HG03575 (cell line): Measurements from ENCODE around the gene DDX10.
"Not testable (repeated sequence)": the region's sequence is repeated elsewhere in the genome, so short reads cannot be mapped to it uniquely, and the experiment has no call there.

Experiments used
- ATAC-seq: cut with Tn5 transposase; IDR thresholded peaks from one replicate; pipeline ENCODE4 v1.9.1; 2021; ENCODE audit not compliant: unreplicated experiment, insufficient number of reproducible peaks, low FRiP score; ENCODE audit errors: extremely low read depth

The DDX10 gene

DNA sequence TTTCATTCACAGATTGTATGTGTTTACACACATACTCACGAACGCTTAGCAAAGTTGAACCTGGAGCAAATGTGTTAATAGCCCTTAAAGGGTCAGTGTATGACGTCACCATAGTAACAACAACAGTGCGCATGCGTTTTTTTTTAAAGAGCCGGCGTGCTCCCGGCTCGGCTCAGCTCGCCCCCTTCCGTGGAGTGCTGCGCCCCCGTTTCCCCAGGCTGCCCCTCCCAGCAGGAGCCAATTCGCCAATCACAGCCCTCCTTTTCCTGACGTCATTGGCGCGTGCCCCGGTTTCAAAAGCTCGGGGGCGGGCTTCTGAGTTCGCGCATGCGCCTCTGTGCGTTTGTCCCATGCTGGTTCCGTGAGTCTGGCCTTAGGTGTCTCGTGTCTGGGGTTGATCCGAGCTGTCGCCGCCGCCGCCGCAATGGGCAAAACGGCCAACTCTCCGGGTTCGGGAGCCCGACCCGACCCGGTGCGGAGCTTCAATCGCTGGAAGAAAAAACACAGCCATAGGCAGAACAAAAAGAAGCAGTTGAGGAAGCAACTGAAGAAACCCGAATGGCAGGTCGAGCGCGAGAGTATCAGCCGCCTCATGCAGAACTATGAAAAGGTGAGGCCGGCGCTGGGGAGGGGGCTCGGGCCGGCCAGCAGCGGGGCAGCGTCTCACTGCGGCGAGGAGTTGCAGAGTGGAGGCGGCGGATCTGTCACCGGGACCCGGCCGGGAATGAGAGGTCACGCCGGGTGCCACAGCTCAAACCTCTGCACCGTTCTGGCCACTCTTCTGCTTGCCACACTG lies at the start of gene DDX10:
Gene DDX10, plus strand, starts transcription at position 340 of the 796 bp plus-strand sequence. Its CDS starts 85 bp downstream, at position 425.
- peak; percentile 37 for ATAC-seq

DNA sequence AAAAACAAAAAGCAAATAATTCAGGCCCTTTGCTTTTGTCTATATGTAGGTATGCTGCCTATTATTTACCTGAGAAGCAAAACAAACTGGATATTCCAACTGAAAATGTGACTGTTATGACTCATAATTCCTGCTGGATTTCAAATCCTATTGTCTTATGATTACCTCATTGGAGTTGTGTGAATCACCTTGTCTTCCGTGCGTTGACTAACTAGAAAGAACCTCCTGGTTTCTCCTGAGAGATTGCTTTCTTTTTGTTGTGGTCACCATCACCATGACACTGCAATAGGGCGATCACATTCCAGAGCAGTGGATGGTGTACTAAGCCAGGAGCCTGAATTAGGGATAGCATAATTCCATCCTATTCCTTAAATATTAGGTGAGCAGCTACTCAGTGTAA lies 48.3 kb upstream of the DDX10 start:
- no peak for ATAC-seq

DNA sequence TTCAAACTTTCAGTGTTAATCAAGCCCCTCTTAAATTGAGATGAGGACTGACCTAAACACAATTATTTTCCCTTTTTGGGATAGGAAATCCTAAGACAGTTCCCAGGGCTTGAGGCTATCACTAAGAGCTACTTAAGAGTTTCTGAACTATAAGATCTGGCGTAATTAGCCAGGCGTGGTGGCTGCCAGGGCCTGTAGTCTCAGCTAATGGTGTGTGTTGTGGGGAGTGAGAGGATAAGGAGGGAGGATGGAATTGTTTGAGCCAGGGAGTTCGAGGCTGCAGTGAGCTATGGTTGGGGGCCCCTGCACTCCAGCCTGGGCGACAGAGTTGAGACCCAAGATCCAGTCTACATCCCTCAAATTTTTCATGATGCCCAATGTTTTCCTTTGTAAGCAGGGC lies 47.8 kb upstream of the DDX10 start:
- no peak for ATAC-seq

DNA sequence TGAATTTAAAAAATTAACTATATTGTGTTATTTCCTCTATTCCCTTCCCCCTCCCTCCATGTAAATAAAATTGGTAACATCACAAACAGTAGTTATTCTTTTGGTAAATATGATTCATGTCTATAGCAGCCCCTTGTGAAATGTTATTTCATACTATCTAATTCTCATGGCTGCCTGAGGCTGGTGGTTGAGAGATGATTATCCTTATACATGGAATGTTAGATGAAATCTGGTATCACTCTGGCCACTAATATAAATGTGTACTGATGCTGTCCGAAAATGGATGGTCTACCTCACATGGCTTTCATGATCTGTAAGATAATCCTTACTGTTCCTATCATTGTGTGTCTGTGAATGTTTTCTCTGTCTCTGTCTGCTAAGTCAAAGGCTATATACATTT lies 46.3 kb upstream of the DDX10 start:
- ATAC-seq = no peak

DNA sequence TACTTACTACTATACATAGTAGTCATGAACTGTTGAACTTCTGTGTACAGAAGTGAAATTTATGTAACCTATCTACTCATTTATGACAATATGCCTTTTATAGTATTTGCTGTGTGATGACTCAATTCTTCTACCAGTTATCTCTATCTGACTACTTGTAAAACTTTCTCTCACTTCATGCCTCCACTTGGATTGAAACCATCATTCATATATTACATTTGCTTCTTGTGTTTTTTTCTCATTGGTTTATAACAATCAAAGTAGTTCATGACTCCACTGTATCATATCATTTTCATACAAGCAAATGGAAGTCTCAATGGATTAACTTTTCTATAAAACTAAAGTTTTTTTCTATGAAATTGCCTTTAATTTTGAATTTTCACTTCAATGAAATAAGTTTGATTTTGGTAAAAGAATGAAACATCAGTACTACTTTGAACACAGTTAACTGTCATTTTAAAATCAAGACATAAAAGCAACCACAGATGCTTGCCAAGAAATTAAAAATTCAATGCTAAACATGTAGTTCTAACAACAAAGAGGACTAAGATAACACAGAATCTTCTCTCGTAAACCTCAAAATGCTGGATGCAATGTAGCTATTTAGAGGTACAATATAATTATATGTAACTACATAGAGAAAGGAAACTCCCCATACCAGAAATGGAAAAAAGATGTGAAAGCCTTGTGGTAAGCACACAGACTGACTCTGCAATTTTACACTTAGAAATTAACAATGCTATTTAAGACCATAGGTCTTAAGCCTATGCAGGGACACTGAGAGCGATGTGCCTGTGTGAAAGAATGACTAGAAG lies 43.7 kb upstream of the DDX10 start:
- peak; percentile 92 for ATAC-seq

DNA sequence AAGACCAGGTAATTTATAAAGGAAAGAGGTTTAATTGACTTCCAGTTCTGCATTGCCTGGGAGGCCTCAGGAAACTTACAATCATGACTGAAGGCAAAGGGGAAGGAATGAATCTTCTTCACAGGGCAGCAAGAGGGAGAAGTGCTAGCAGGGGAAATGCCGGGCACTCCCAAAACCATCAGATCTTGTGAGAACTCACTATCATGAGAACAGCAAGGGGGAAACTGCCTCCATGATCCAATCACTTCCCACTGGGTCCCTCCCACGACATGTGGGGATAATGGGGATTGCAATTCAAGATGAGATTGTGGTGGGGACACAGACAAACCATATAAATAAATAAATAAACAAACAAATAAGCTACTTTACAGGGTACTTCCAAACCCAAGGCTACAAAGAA lies 42.5 kb upstream of the DDX10 start:
- ATAC-seq = no peak

DNA sequence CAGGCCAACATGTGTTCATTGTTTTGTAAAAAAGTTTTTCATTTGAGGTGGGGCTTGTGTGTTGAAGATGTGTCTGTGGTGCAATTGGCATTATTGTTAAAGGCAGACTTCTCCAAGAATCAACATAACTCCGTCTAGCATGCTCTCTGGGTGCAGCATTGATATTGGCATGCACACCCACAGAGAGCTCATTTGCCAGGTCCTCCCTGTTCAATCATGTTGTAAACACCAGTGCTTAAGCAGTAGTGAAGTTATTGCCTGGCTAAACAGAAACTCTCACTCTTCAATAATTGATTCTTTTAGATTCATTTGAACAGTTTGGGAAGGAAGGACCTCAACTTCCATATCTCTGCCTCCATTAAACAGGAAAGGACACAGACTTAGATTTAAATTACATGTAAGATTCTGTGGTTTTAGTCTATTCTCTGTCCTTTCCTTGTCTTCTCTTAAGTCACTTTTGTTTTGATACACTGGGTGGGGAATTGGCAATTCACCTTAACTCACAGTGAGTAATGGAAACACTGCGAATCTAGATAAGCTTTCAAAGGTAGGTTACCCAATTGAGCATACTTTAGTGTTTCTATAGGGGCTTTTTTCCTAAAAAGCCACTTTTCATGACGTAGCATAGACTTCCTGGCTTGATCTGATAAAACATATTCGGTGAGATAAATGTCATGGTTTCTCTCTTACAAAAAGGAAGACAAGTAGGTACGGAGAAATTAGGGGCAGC lies 40.5 kb upstream of the DDX10 start:
- no peak for ATAC-seq

DNA sequence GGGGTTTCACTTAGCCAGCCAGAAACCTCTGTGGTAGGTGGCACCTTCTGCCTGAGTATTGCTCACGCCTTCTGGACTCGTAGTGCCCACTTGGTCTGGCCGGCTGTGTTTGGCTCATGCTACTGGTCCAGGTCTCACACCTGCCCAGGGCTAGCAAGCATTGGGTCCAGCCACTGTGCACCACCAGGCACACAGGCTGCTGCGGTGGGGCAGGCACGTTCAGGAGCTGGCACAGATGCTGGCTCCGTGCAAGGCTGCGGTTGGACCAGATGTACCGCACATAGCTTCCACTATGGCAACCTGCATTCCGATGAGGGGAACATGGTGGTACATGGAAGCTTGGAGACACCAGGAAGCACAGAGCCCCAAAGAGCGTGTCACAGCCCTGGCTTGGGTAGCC lies 36.5 kb upstream of the DDX10 start:
- ATAC-seq = no peak

DNA sequence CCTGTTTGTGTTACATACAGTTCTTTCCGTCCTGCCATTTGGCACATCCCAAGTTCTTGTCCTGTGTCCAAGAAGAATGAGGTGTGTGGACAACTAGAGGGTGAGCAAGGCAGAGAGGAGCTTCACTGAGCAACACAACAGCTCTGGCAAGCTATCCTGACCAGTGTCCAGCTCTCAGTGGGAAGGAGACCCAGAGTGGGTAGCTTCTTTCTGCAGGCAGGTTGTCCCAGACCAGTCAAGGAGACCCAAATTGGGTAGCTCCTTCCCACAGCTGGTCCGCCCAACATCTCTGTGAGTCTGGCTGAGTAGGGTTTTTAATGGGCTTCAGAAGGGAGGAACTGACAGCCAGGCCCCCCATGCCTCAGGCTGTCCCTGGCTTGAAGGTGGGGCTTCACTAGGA lies 36.1 kb upstream of the DDX10 start:
- no peak for ATAC-seq

DNA sequence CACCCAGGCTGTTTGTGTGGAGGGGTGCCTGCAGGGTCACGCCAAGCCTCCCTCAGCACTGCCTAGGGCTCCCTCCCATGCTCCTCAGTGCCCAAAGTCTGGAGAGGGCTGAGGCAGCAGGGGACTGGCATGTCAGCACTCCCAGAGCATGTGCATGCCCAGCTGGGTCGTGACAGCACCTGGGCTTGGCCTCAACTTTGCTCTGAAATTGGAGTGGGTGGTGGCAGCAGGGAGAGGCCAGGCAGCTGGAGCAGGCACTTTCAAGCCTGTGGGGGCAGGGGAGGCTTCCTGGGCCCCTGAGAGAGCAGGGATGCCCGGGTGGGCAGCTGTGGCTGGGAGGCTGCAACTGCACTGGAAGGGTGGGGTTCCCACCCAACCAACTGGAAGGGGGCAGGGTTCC lies 35.6 kb upstream of the DDX10 start:
- no peak for ATAC-seq

DNA sequence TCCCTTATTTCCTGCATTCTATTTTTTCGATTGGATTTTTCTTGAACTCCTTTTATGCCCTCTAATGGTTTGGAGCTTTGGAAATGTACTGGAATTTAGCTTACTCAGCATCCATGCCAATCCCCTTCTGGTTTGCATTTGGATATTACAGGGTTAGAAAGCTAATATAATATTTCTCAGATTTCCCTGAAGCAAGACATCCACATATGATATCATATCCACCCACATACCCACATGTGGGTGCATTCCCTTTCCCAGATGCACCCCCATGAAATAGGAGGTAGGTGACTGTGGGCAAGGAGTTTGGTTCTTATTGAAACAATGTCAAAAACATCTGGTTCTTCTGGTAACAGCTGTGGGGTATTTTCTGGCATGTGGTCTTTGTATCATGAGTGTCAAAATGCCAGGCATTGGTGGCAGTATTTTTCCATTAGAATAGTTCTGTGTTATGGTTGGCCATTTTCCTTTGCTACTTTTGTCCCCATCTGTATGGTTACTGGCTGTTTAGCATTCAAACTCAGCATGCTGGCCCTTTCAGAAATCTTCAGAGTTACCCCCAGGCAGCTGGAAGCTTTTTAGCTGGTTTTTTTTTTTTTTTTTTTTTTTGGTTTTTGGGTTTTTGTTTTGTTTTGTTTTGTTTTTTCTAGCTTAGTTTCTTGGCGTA lies 32.7 kb upstream of the DDX10 start:
- ATAC-seq = no peak

DNA sequence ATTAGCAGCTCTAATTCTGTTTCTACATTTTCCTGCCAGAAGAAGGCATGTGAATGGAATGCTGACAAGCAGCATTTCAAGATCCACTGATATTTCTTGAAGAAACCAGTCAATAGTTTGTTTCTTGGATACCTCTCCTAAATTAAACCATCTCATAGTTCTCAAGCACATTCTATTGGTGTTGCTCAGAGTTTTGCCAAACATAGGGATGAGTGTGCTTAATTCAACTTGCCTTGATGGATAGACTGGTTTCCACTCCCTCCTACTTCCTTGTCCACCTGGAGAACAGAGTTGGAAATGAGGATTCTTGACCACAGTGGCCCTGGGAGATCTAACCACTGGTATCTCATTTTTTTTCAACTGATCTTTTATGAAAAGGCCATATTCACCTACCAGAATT lies 29.8 kb upstream of the DDX10 start:
- ATAC-seq = no peak

DNA sequence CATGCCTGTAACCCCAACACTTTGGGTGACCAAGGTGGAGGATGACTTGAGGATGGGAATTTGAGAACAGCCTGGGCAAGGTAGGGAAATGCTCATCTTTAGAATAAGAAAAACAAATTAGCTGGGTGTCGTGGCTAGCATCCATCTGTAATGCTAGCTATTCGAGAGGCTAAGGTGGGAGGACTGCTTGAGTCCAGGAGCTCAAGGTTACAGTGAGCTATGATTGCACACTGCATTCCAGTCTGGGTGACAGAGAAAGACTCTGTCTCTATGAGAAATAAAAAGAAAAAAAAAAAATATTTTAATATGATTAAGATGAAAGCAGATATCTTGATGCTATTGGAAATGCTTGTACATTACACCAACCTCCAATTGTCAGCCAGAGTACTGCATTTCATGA lies 28.6 kb upstream of the DDX10 start:
- no peak for ATAC-seq

DNA sequence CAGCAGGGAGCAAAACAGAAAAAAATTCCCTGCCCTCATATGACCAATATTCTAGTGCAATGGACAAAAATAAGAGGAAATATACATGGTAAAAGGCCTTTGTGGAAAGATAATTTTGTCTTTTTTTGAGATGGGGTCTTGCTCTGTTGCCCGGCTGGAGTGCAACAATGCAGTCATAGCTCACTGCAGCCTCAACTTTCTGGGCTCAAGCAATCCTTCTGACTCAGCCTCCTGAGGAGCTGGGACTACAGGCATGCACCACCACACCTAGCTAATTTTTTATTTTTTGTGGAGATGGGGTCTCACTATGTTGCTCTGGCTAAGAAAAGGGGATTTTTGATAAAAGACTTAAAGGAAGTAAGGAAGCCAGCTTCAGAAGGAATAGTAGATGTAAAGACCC lies 25.7 kb upstream of the DDX10 start:
- no peak for ATAC-seq

DNA sequence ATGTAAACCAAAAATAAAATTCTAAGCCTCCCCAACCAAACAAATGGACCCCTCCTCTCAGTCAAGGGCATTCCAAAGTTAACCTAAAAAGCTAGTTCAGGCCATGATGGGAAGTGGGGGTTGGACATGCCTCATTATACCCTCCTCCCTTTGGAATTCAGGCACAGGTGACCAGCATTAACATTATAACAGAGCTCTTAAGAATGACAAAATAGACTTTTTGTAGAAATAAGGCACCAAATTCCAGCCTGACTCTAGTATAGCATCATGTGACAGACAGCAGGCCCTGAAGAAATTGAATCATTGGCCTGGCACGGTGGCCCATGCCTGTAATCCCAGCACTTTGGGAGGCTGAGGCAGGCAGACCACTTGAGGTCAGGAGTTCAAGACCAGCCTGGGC lies 23.1 kb upstream of the DDX10 start:
- ATAC-seq = not testable (repeated sequence)

DNA sequence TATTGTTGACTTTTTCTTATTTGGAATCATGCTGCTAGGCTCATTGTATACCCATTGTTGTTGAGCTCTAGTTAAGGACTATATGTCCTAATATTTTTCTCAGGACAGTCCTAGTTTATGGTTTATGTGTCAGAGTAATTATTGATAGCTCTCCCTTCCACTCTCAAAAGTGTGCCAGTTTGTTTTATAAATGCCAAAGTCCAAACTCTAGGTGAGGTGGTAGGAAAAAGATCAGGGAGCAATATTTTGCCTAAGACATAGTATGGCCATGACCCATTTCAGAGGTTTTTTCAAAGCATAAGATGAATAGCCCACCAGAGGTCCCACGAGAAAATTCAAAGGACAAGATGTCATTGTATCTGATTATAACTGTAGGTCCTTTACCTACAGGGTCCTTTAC lies 20.9 kb upstream of the DDX10 start:
- ATAC-seq = no peak

DNA sequence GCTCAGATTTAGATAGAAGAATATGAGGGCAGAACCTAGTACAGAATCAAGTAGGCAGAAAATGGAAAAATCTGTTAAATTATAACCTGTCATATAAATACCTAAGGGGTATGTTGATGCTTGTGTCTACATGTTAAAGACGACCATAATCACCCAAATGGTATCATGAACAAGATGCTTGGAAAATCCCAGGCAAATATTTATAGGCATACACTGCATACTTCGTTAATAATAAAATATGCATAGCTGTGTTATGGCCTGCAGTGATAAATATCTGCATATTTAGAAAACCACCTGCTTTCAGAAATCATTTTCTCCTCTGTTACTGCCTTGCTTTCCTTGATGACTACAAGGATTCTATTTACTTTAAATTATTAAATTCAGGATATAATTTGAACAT lies 18.9 kb upstream of the DDX10 start:
- no peak for ATAC-seq

DNA sequence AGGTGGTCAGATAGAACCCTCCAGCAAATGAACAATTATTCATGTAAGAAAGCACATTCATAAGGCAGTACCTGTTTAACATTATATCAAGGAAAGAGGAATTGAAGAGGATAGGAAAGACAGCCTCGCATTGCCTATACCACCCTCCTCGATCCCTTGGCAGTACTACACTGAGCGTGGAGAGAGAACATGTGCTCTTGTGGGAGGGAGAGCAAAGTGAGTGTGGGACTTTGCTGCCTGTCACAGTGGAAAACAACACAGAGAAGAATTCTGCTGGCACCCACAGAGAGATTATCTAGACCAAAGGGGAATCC lies 17.5 kb upstream of the DDX10 start:
- no peak for ATAC-seq

DNA sequence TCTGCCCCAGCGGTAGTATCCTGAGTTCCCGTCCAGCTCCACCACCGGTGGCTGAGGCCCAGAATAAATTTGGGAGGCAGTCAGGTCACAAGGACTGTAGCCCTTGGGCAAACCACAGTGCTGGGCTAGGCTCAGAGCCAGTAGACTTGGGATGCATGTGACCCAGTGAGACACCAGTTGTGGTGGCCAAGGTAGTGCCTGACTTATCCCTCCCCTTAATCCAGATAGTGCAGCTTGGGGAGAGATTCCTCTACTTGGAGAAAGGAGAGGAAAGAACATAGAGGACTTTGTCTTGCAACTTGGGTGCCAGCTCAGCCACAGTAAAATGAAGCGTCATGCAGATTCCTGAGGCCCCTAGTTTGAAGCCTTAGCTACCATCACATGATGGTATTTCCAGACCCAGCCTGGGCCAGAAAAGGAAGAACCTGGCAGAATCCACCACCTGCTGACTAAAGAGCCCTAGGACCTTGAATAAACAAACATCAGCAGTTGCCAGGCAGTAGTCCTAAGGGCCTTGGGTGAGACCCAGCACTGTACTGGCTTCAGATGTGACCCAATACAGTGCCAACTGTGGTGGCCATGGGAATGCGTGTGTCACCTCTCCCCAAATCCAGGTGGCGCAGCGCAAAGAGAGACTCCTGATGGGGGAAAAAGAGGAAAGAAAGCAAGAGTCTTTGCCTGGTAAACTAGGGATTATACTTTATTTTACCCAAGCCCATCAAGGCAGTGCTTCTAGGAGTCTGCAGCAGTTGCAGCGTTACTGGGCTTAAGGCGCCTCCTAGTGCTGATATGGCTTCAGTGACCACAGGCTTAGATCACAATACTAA lies 17.0 kb upstream of the DDX10 start:
- no peak for ATAC-seq
